GM12878 (cell line): ENCODE measurements around the gene LMF2.

ENCODE experiments used
- EZH2 ChIP-seq: IDR thresholded peaks from 2 replicates; pipeline ENCODE4 v1.6.1; 2012; ENCODE audit warnings: low read depth, mild to moderate bottlenecking, control low read depth, inconsistent platforms, low read length, borderline replicate concordance; ENCODE audit not compliant: control insufficient read depth
- FOXM1 ChIP-seq: IDR thresholded peaks from 2 replicates; pipeline ENCODE4 v1.6.1; 2012; ENCODE audit warnings: low read depth, mild to moderate bottlenecking, inconsistent platforms, low read length, moderate library complexity
- HDAC6 ChIP-seq: fragments of 200-600 bp; sonication (generic); IDR thresholded peaks from one replicate; pipeline ENCODE4 v1.8.0; 2017; ENCODE audit warnings: antibody characterized with exemption; ENCODE audit not compliant: unreplicated experiment
- JUNB ChIP-seq: IDR thresholded peaks from 2 replicates; pipeline ENCODE4 v1.6.1; 2016; ENCODE audit warnings: antibody characterized with exemption, mild to moderate bottlenecking
- RCOR1 ChIP-seq: conservative IDR thresholded peaks from 2 replicates; pipeline ENCODE4 v1.6.1; 2012; ENCODE audit warnings: low read depth, low read length, improper control_type of control experiment
- ZNF274 ChIP-seq: IDR thresholded peaks from one replicate; pipeline ENCODE4 v1.8.0; 2011; ENCODE audit not compliant: insufficient read length, insufficient read depth

- TF ChIP-seq EZH2 (no peak), JUNB (no peak), FOXM1 (no peak), HDAC6 (no peak), RCOR1 (no peak), ZNF274 (no peak)
Measured at GRCh38 chr22:50530580-50530876, 23.0 kb upstream of the LMF2 start.
